Skin epidermis (tissue), 12 donors: ENCODE measurements around the gene ACSS1.

Experiments
- H3K27ac ChIP-seq, 21 experiments: fragments of 200-600 bp; sonication (generic) in 11 of 21; one replicate each; pipeline ENCODE4 v1.5.0; 2020; ENCODE audit warnings: mild to moderate bottlenecking in 3 of 21, inconsistent platforms in 2 of 21, moderate library complexity in 2 of 21
- H3K4me3 ChIP-seq, 7 experiments: fragments of 200-600 bp; sonication (generic) in 2 of 7; one replicate each; pipeline ENCODE4 v1.5.0; 2020; ENCODE audit warnings: inconsistent platforms in 2 of 7, mild to moderate bottlenecking in 2 of 7, moderate library complexity in 1 of 7

The ACSS1 gene

DNA sequence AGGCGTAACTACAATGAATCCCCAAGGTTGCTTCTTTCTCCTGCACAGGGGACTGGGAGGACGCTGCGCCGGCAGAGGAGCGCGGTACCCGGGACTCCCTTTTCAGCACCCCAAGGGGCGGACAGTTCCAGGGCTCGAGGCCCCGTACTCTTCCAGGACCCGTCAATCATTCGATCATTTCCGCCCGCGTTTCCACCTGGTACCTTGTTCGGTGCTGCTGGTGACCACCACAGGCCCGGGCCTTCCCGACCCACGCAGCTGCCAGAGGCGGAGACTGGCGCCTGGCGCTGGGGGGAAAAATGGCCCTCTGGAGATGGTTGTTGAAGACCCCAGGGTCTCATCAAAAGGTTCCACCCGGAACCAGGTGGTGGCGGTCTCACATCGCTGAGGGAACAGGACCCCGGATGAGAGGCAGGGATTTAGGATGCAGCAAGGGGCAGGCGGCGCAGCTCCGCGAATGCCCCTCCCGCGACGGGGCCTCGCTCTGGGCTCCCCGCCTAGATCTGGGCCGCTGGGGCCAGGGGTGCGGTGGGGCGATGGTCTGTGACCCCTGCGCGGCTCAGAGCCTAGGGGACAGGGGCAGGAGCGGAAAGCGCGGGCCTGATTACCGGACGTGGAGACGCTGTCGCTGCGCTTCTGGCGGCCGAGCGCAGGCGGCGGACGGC is 23.3 kb upstream of the ACSS1 start:
- Histone ChIP-seq H3K27ac (no peak overlapping the region), H3K4me3 (no peak overlapping the region)

DNA sequence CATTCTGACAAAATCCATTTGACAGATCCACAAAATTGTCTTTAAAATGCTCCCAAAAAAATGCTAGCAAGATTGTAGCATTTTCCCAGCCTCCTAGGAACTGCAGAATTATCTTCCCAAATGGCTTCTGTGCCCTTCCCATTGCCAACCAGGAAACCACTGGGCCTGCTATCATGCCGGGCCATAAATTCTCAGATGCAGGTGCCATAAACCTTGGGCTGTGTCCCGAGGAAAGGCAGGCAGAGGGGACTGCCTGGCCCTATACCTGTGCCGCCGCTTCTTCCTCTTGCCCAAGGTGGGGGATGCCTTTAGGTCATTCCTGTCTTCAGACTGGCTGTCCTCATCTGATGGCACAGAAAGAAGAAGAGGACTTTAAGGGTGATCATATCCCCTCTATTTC is 21.2 kb upstream of the ACSS1 start:
- H3K4me3 ChIP-seq = no peak overlapping the region
- no peak overlapping the region for H3K27ac ChIP-seq

DNA sequence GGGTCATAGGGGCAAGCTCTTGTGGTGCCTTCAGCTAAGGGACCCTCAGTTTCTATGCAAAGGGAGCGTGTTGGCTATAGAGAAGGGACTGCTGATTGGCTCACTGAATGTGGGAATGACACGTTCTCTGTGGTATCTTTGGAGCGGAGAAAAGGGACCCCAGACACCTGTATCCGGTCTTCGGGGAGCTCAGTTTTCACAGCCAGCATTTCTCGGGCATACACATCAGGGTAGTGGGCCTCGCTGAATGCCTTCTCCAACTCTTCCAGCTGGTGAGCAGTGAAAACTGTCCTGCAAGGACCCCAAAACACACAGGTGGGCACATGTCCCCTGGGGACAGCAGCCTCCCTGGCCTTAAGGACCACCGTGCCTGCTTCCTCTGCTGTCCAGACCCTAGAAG is 20.7 kb upstream of the ACSS1 start:
- Histone ChIP-seq H3K27ac (no peak overlapping the region), H3K4me3 (no peak overlapping the region)

DNA sequence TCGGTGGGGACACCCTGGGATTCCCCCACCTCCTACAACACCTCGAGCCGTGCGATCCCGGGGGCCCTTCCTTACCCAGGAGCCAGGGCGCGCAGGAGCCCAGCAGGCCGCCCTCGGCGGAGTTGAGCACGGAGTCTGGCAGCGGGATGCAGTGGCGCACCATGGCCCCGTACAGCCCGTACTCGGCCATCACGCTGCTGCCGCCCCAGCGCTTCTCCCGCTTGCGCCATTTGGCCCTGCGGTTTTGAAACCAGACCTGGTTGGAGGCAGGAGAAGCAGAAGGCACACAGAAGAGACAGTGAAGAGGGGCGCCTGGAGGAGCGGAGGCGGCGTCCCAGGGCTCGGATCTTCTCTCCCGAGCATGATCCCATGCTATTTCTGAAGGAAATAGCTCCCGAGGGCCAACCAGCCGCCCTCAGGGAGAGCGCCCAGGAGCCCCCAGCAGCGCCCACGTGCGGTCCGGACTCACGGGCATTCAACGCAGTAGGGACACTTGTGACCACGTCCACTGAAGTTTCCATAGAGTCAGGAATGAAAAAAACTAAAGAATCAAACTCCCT is 19.8 kb upstream of the ACSS1 start:
- H3K27ac ChIP-seq = no peak overlapping the region
- peak overlapping the region in 1 of 7 experiments; percentile 16 for H3K4me3 ChIP-seq

DNA sequence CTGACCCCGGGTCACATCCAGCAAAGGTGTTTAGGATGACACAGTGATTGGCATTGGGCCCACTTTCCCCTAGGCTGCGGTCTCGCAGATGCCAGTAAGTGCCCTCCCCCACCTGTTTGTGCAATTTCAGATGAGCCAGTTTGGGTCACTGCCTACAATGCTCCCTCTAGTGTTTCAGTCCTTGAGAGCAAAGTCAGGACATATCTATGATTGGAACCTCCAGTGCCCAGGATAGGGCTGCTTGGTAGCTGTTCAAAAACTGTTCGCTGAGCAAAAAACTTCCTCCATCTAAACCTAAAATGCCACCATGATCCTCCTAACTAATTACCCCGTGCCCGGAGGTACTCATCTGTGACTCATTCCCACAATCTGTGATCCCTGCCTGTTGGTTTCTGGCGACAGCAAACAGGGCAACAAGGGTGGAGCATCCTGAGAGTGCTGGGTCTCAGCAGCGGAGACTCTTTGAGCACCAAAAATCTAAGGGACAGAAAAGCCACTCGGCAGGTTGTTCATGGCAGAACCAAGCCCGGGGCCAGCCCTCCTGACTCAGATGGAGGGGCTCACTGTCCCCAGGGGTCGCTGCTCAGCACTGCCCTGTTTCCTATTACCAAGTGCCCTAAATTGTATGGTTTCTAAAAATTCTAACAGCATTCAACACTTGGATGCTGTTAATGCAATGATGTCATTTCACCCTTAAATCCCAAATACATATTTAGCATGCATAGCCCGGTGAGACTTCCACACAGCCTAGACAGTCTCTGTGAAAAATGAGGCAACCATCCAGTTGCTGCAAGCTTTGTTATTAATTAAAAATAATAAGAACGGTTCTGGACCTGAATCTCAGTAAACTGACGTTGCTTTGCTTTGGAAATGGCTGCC is 19.0 kb upstream of the ACSS1 start:
- Histone ChIP-seq H3K4me3 (peak overlapping the region in 1 of 7 experiments; percentile 16), H3K27ac (no peak overlapping the region)

DNA sequence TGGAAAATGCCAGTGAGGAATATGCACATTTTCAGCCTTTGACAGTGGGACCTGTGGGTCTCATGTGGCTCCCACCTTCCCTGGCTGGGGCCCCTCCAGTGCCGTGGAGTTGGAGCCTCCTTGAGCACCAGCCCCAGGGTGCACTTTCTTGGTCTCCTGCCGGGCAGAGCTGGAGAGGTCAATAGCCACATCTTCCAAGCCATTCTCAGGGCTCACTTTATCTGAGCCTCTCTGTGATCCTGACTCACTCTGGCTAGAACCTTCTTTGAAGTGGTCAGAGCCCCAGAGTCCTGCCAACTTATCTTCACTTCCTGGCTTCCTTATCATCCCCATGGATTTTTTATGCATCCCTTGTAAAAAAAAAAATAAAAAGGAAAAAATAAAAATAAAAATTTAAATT is 18.3 kb upstream of the ACSS1 start:
- Histone ChIP-seq H3K4me3 (no peak overlapping the region), H3K27ac (no peak overlapping the region)

DNA sequence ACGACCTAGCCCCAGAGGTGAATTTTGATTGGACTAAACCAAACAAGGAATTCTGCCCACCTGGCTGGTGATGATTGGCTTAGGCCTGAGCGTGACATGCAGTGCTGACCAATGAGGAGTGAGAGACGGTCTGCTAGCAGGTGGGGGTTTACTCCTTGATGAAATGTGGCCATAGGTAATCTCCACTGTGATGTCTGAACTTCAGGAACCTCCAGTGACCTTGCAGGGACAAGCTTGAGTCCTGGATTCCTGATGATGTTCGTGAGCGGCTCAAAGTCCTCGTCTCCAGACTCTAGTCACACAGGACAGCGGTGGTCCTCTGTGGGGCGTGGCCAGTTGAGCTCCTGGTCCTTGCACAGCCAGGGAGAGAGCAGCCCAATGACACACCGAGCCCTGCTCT is 15.6 kb upstream of the ACSS1 start:
- no peak overlapping the region for H3K4me3 ChIP-seq
- H3K27ac ChIP-seq = no peak overlapping the region

DNA sequence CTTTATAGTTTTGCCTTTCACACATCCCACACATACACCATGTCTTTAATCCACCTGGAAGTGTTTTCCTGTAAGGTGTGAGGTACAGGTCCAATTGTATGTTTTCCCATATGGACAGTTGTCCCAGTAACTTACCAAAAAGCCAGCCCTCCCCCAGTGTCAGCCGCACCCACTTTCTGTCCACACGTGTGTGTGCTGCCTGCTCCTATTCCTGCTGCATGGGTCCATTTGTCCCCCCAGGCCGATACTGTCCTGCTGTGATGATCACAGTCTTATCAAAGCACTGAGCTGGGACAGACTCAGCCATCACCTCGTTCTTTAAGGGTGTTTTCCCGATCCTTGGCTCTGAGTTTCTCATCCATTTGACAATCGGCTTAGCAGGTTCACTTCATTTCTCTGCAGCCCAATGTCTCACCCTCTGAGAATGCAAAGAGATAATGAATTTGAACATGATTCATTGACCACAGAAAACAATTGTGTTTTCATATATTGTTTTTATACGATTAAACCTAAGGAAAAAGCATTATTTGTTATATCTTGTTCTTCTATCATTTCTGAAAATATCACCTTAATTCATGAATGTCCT is 14.4 kb upstream of the ACSS1 start:
- no peak overlapping the region for H3K4me3 ChIP-seq
- no peak overlapping the region for H3K27ac ChIP-seq

DNA sequence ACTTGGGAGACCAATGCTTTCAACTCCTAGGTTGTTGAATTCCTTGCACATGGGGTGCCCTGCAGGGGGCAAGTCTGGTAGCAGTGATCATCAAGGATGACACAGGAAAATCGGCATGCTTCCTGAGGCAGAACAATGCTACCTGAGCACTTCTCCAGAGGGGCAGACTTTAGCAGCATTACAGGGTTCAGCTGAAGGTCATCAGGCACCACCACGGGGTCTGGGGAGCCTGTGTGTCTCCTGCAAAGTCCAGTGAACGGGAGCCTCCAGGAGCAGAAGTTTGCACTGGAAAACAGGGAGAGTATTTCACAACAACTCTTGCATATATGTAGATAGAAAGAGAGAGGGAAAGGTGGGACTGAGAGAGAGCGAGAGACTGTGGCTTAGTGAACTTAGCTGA is 13.8 kb upstream of the ACSS1 start:
- Histone ChIP-seq H3K4me3 (no peak overlapping the region), H3K27ac (no peak overlapping the region)

DNA sequence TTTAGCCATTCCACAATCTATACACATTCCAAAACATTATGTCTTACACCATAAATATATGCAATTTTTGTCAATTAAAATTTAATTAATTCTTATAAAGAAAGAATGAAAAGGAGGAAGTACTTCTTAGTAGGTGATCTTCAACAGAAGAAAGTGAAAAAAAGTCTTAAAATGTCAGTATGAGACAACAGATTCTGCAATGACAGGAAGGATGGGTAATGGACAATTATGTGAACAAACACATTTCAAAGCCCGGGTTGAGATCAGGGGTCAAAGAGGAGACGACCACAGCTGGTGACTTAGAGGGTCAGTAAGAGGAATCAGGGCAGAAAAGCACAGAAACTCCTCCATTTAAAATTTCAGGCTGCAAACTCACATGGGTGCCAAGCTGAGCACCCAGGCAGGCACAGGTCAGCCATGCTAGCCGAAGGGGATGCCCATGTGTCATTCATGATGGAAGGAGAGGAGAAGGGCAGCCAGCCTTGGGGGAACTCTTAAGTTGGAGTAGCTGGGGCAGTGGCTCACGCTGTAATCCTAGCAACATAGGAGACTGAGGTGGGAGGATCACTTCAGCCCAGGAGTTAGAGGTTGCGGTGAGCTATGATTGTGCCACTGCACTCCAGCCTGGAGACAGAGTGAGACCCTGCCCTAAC is 13.0 kb upstream of the ACSS1 start:
- H3K27ac ChIP-seq = no peak overlapping the region
- no peak overlapping the region for H3K4me3 ChIP-seq

DNA sequence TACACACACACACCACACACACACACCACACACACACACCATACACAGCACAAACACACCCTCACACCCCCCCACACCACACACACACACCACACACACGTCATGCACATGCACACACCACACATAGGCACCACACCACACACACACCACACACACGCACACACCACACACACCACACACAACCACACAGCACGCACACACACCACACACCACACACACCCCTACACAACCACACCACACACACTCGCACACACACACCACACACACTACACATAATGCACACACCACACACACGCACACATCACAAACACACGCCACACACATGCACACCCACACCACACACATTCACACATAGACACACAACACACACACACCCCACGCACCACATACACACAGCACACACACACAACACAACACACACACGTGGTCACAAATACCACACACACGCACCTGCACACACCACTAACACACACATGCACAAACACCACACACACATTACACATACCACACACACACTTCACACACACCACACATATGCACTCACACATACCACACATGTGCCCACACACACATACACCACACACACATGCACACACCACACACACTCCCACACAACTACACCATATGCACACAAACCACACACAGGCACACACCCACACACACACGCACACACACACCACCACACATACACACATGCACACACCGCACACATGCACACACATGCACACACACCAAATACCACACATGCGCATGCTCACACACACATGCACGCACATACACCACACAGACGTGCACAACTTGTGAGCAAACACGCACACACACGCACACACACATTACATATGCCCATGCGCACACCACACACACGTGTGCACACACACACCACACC is 9.4 kb upstream of the ACSS1 start:
- H3K27ac ChIP-seq = no peak overlapping the region
- H3K4me3 ChIP-seq = no peak overlapping the region

DNA sequence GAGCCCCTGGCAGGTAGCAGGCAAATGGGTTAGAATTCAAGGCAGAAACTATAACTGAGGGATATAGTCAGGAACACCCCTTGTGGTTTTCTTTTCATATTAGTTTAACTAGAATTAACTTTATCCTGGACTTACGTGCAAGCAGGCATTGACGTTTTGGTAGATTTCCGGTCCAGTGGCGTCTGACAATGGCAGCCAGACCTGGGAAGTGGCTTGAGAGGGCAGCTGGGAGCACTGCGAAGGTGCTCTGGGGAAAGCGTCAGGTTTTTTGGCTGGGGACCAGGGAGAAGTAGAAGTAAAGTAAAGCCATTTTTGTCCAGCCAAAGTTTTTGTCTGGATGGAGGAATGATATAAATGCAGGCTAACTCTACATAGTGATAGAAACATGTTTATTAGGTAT is 8.4 kb upstream of the ACSS1 start:
- Histone ChIP-seq H3K4me3 (no peak overlapping the region), H3K27ac (no peak overlapping the region)

DNA sequence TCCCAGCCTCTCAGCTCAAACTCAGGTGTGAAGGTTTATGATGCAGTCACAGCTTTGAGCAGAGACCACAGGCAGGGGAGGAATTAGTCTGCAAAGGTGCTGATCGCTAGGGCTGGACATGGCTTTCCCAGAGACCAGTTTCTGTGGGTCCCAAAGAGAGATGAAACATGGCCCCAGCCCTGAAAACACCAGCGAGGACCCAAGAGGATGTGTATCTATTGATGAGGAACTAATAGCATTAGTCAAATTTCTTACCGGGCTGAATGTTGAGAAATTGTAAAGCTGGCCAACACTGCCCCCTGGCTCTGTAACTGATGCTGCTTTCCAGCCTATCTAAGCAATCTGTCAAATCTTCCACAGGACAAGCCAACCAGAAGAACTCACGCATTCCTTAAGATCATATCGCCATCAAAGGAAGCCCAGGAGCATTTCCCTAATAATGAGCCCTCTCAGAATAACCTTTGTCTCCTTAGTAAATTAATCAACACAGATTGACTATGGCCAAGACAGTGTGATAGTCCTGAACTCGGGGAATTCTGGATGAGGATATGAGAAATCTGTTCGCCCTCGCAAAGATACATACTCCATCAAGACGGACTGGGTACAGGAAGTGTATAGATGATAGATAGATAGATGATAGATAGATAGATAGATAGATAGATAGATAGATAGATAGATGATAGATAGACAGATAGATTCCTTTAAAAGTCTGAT is 7.8 kb upstream of the ACSS1 start:
- Histone ChIP-seq H3K4me3 (no peak overlapping the region), H3K27ac (no peak overlapping the region)

DNA sequence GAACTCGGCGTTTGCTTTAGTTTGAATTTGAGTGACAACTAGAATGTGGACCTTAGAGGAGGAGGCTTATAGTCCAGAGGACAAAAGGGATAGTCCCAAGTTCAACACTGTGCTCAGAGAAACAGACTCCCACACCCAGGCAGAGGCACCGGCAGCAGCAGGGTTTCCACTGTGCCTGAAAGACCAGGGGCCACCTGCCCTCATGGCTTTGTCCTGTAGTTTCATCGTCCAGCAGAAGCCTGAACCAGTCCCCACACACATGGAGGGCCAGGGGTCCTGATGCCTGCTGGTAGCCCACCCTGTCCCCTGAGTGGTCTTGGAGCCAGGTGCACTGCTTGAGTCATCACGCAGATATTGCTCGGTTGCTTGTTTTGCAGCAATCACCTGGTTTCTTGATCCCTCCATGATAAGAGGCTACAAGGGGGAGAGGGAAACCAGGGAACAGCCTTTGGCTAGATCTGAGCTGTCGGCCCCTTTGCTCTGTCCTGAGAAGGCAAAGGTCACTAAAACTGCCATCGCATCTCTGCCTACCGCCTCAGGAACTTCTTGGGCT is 7.2 kb upstream of the ACSS1 start:
- H3K27ac ChIP-seq = no peak overlapping the region
- H3K4me3 ChIP-seq = no peak overlapping the region

DNA sequence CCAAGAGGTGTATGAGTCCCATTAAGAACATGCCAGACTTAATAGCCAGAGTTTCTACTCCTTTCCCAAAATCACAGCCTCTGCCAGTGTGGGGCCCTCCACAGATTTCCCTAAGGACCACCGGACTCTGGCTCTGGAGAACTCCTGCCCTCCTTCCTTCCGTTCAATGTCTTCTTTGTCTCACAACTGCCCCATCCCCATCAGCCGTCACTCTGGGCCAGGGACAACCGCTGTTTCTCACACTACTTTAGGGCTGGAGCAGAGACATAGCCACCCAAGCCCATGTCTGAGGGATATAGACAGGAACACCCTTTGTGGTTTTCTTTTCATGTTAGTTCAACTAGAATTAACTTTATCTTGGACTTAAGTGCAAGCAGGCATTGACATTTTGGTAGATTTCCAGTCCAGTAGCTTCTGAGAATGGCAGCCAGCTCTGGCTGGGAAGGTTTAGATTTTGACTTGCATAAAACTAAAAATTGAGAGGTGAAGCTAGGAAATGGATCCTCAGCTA is 6.7 kb upstream of the ACSS1 start:
- H3K4me3 ChIP-seq = no peak overlapping the region
- H3K27ac ChIP-seq = no peak overlapping the region

DNA sequence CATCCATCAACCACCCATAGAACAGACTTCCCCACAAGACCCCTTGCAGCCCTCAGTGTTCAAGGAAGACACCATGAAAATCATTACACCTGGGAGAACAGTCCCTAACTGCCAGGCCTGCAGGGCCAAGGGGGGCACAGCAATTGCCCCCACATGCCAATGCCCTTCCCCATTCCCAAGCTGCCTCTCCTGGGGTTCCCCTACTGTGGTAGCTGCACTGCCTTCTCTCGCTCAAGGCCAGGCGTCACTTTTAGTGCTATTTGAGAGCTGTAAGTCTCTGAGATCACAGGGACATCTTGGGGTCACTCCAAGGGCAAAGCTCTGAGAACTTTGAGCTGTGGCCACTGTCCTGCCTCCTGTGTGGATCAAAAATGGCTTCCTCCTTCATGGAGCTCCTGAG is 6.0 kb upstream of the ACSS1 start:
- Histone ChIP-seq H3K4me3 (no peak overlapping the region), H3K27ac (no peak overlapping the region)

DNA sequence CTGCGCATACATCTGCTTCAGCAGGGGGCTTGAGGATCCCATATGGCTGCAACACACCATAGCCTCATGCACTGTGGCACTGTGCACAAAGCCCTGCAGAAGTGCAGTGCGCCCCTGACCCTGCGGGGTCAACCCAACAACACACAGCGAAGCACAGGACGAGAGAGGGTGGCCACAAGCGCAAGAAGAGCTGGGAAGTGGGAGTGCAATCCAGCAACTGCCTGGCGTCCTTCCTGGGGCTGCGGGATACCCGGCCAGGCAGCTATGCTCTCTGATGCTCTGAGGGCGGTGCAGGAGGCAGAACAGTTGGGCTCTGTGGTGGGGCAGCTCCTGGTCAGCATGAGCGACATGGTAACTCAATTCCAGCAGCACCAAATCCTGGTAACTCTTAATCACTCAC is 5.6 kb upstream of the ACSS1 start:
- Histone ChIP-seq H3K4me3 (no peak overlapping the region), H3K27ac (no peak overlapping the region)

DNA sequence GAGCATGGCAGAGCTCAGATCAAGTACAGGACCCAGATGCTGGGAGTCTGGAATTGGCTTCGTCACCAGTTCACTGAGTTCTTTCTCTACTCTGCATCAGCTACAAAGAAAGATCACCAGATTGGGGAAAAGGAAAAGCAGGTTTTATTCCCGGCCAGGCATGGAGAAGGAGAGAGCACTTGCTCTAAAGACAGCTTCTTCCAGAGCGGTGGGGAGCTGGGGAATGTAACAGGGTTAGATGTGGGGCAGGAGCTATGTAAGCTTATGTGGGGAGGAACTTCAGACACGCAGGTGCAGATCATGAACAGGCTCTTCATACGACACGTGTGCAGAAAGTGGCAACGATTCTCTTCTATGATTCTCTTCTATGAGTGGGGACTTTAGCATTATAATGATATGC is 4.9 kb upstream of the ACSS1 start:
- Histone ChIP-seq H3K4me3 (no peak overlapping the region), H3K27ac (no peak overlapping the region)
